GM21529 (cell line): ENCODE results near the gene DPCD.

Experiments used
- ATAC-seq: cut with Tn5 transposase; IDR thresholded peaks from one replicate; pipeline ENCODE4 v1.9.1; 2021; ENCODE audit not compliant: unreplicated experiment

DPCD gene

DNA sequence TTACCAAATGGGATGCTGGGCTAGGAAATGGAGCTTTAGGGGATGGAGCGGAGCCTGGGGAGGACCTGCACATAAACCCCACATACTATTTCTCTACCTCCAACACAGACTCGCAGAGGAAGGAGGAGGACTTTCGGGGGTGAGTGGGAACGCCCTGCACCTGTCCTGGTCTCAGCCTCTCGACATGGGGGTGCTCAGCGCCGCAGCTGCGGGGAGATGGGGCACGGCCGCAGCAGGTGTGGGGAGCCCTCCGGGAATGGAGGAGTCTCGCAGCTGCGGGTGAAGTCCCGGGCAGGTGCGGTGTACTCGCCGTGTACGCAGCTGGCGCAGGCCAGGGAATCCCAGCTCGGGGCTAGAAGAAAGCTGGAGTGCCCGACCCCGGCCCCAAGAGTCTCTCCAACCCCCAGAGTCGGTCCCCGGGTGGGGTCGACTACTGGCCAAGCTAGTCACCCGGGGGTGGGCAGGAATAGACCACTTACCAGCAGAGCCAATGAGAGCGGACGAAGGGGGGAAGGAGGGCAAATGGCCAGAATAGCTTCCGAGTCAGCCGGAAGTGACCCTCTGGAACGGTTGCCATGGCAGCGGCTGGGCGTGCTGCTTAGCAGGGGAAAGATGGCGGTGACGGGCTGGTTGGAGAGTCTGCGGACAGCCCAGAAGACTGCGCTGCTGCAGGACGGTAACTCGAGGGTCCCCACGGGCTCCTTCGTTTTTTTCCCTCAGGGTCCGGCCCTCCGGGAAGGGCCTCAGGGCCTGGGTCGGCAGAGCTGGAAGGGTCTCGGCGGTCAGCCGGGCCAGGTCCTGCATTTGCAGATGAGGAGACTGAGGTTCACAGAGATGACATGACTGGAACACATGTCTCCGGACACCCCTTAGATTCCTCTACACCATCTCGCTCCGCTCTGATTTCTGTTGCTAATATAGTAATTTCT, at the start of gene DPCD, which contains the start of gene POLL:
Gene DPCD (plus strand): TSS at position 597 of the 929 bp plus-strand sequence. CDS start 16 bp downstream, at position 613.
Gene POLL (minus strand): TSS at position 533 of the 929 bp plus-strand sequence. CDS start 897 bp downstream, outside the sequence.
- peak; percentile 99 for ATAC-seq

GRCh38 chr10:101538446-101538845, 49.7 kb upstream of the DPCD start:
- no peak for ATAC-seq

DNA sequence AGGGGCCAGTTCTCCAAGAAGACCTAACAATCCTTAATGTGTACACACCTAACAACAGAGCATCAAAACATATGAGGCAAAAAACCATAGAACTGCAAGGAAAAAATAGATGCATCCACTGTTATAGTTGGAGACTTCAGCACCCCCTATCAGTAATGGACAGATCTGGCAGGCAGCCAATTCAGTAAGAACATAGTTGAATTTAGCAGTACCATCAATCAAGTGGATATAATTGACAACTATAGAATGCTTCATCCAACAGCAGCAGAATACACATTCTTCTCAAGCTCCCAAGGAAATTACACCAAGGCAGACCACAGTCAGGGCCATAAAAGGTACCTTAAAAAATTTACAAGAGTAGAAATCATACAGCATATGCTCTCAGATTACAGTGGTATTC, 42.2 kb upstream of the DPCD start:
- ATAC-seq: no peak

GRCh38 chr10:101550965-101551364, 37.2 kb upstream of the DPCD start:
- no peak for ATAC-seq

GRCh38 chr10:101552442-101552841, 35.7 kb upstream of the DPCD start:
- ATAC-seq: no peak

DNA sequence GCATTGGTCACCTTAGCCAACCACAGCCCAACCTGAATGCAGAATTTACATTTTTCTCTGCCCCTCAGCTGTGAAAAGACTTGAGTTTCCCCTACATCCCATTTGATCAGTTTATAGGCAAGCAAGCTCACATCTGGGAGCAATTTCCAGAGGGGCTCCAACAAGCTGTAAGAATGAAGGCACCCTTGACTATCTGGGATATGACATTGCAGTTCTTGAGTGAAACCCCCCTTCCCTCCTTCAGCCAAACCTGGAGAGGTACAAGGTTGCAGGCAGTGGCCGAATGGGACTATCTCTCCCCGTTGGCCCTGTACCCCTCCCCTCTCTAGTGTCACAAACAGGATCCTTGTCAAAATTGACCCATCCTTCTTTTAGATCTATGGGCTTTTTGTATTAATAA, 30.6 kb upstream of the DPCD start:
- no peak for ATAC-seq

GRCh38 chr10:101558204-101558603, 29.9 kb upstream of the DPCD start:
- ATAC-seq: no peak

GRCh38 chr10:101558671-101559595, 29.2 kb upstream of the DPCD start:
- no peak for ATAC-seq

- no peak for ATAC-seq
Observed at GRCh38 chr10:101559596-101560297, 28.4 kb upstream of the DPCD start.

- ATAC-seq: no peak
Observed at GRCh38 chr10:101560298-101561067, 27.6 kb upstream of the DPCD start.

- no peak for ATAC-seq
Observed at GRCh38 chr10:101561068-101561915, 26.8 kb upstream of the DPCD start.

- no peak for ATAC-seq
Observed at GRCh38 chr10:101562231-101562630, 25.9 kb upstream of the DPCD start.

GRCh38 chr10:101563007-101563406, 25.1 kb upstream of the DPCD start:
- no peak for ATAC-seq

- ATAC-seq: no peak
Observed at GRCh38 chr10:101563497-101564040, 24.6 kb upstream of the DPCD start.

GRCh38 chr10:101564490-101564991, 23.6 kb upstream of the DPCD start:
- no peak for ATAC-seq

- no peak for ATAC-seq
Observed at GRCh38 chr10:101565370-101565900, 22.7 kb upstream of the DPCD start.

DNA sequence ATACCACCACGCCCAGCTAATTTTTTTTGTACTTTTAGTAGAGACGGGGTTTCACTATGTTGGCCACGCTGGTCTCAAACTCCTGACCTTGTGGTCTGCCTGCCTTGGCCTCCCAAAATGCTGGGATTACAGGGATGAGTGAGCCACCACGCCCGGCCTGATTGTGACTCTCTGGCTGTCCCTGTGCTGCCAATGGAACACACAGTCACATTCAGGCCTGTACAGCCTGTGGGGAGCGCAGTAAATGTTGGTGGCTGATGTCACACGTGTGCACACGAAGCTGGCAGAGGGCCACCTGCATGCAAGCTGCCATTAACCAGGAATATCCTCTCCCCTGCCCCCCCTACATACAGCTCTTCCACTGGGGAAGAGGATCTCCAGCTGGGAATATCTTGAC, 22.2 kb upstream of the DPCD start:
- no peak for ATAC-seq

DNA sequence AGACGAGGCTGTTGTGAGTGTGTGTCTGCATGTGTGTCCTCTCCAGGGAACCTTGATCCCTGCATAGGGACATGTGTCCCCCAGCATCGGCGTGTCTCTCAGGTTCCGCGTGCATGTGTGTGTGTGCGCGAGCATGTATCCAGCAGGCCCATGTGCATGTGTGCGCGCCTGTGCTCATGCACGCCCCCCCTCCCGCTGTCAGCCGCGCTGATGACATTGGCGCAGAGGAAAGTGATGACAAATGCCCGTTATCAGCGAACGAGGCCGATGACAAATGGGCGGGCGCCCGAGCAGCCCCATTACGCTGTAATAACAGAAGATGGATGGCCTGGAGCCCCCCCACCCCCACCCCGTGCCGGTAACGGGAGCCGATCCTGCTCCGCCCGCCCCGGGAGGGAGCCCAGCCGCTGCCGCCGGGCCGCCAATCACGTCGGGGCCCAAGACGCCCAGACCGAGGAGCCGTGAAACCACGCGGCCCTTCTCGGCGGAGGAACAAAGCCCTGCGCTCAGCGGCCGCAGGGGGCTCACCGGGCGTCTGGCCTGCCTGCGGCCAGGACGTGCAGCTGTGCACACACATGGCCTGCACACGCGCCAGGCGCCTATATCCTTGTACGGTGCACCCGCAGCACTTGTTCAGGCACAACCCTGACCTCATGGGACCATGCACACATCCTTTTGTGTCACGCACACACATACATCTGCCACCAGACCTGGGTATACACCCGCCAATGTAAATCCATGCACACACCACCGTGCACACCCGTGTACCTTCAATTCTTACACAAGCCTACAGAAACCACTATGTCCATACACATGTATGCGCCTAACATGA, 21.6 kb upstream of the DPCD start:
- ATAC-seq: no peak
